ENCODE results near the gene CSGALNACT2.

CSGALNACT2 gene

GRCh38 chr10:43203448-43204041 is 65.3 kb downstream of the CSGALNACT2 start:
- peaks cover 0 to 18% (median 0%) of the 10 kb centered on the region in 4 experiments for H3K36me3 ChIP-seq (ENCODE audit: control insufficient read depth in 4 of 4, insufficient read depth in 4 of 4, low read length in 3 of 4)
- POLR2A ChIA-PET = no interaction called here
- peak overlapping the region in 2 of 7 experiments; percentile 19 to 62 for H3K4me3 ChIP-seq (ENCODE audit: control insufficient read depth in 1 of 7, extremely low read depth in 1 of 7, insufficient read depth in 4 of 7, low read depth in 2 of 7, low read length in 6 of 7)
- no peaks in the 10 kb centered on the region for H3K9me3 ChIP-seq (ENCODE audit: control extremely low read depth in 1 of 5, control insufficient read depth in 4 of 5, insufficient read depth in 2 of 5, low read depth in 1 of 5, low read length in 4 of 5)
- no peak overlapping the region for H3K27ac ChIP-seq (ENCODE audit: insufficient read depth in 1 of 2, low read depth in 1 of 2, low read length in 2 of 2, poor library complexity in 1 of 2, severe bottlenecking in 2 of 2)
- CTCF ChIA-PET = interaction anchor here (0.5 to 6.2 kb wide), 17 partner anchors 8 to 206 kb away, joined by 3 to 87 read pairs (median 5); partner anchors contain the start of gene HNRNPF
- peaks cover 0 to 24% (median 20%) of the 10 kb centered on the region in 4 experiments for H3K4me1 ChIP-seq (ENCODE audit: control extremely low read depth in 1 of 4, control insufficient read depth in 4 of 4, insufficient read depth in 4 of 4, low read length in 3 of 4)
- 58% methylated on average over 21 of the region's 27 CpGs for WGBS (ENCODE audit: insufficient coverage)
- H3K27me3 ChIP-seq (replicated peaks in 2 of 5; ENCODE audit: control insufficient read depth in 4 of 5, insufficient read depth in 5 of 5, low read length in 4 of 5) = no peaks in the 10 kb centered on the region
- DNase-seq = peak in 2 of 3 donors; percentile 23 to 47

GRCh38 chr10:43204042-43204942 is 66.0 kb downstream of the CSGALNACT2 start:
- Histone ChIP-seq H3K36me3 (ENCODE audit: control insufficient read depth in 4 of 4, insufficient read depth in 4 of 4, low read length in 3 of 4) (peaks cover 0 to 12% (median 0%) of the 10 kb centered on the region in 4 experiments), H3K9me3 (ENCODE audit: control extremely low read depth in 1 of 5, control insufficient read depth in 4 of 5, insufficient read depth in 2 of 5, low read depth in 1 of 5, low read length in 4 of 5) (no peaks in the 10 kb centered on the region), H3K27me3 (replicated peaks in 2 of 5; ENCODE audit: control insufficient read depth in 4 of 5, insufficient read depth in 5 of 5, low read length in 4 of 5) (no peaks in the 10 kb centered on the region), H3K27ac (ENCODE audit: insufficient read depth in 1 of 2, low read depth in 1 of 2, low read length in 2 of 2, poor library complexity in 1 of 2, severe bottlenecking in 2 of 2) (no peak overlapping the region), H3K4me3 (ENCODE audit: control insufficient read depth in 1 of 7, extremely low read depth in 1 of 7, insufficient read depth in 4 of 7, low read depth in 2 of 7, low read length in 6 of 7) (no peak overlapping the region), H3K4me1 (ENCODE audit: control extremely low read depth in 1 of 4, control insufficient read depth in 4 of 4, insufficient read depth in 4 of 4, low read length in 3 of 4) (peaks cover 0 to 24% (median 20%) of the 10 kb centered on the region in 4 experiments)
- CTCF ChIA-PET = interaction anchor here (0.9 to 6.2 kb wide), 30 partner anchors 8 to 338 kb away, joined by 3 to 87 read pairs (median 5); no protein-coding TSS in a partner anchor
- POLR2A ChIA-PET = no interaction called here
- WGBS (ENCODE audit: insufficient coverage) = 80% methylated on average over 13 of the region's 14 CpGs
- DNase-seq = peak in 1 of 3 donors; percentile 41

GRCh38 chr10:43204943-43205671 is 66.9 kb downstream of the CSGALNACT2 start:
- Histone ChIP-seq H3K9me3 (ENCODE audit: control extremely low read depth in 1 of 5, control insufficient read depth in 4 of 5, insufficient read depth in 2 of 5, low read depth in 1 of 5, low read length in 4 of 5) (no peaks in the 10 kb centered on the region), H3K36me3 (ENCODE audit: control insufficient read depth in 4 of 4, insufficient read depth in 4 of 4, low read length in 3 of 4) (peaks cover 0 to 4% (median 0%) of the 10 kb centered on the region in 4 experiments), H3K4me1 (ENCODE audit: control extremely low read depth in 1 of 4, control insufficient read depth in 4 of 4, insufficient read depth in 4 of 4, low read length in 3 of 4) (peaks cover 0 to 24% (median 20%) of the 10 kb centered on the region in 4 experiments), H3K27me3 (replicated peaks in 2 of 5; ENCODE audit: control insufficient read depth in 4 of 5, insufficient read depth in 5 of 5, low read length in 4 of 5) (no peaks in the 10 kb centered on the region), H3K27ac (ENCODE audit: insufficient read depth in 1 of 2, low read depth in 1 of 2, low read length in 2 of 2, poor library complexity in 1 of 2, severe bottlenecking in 2 of 2) (no peak overlapping the region), H3K4me3 (ENCODE audit: control insufficient read depth in 1 of 7, extremely low read depth in 1 of 7, insufficient read depth in 4 of 7, low read depth in 2 of 7, low read length in 6 of 7) (no peak overlapping the region)
- POLR2A ChIA-PET = no interaction called here
- DNase-seq = peak; percentile 76 to 83 (median 82)
- CTCF ChIA-PET = interaction anchor here (0.9 to 6.2 kb wide), 32 partner anchors 9 to 339 kb away, joined by 3 to 87 read pairs (median 4); no protein-coding TSS in a partner anchor
- 49% methylated on average over 6 of the region's 11 CpGs for WGBS (ENCODE audit: insufficient coverage)

GRCh38 chr10:43205681-43206390 is 67.6 kb downstream of the CSGALNACT2 start:
- Histone ChIP-seq H3K27ac (ENCODE audit: insufficient read depth in 1 of 2, low read depth in 1 of 2, low read length in 2 of 2, poor library complexity in 1 of 2, severe bottlenecking in 2 of 2) (no peak overlapping the region), H3K4me1 (ENCODE audit: control extremely low read depth in 1 of 4, control insufficient read depth in 4 of 4, insufficient read depth in 4 of 4, low read length in 3 of 4) (peaks cover 0 to 22% (median 20%) of the 10 kb centered on the region in 4 experiments), H3K36me3 (ENCODE audit: control insufficient read depth in 4 of 4, insufficient read depth in 4 of 4, low read length in 3 of 4) (no peaks in the 10 kb centered on the region), H3K27me3 (replicated peaks in 2 of 5; ENCODE audit: control insufficient read depth in 4 of 5, insufficient read depth in 5 of 5, low read length in 4 of 5) (no peaks in the 10 kb centered on the region), H3K9me3 (ENCODE audit: control extremely low read depth in 1 of 5, control insufficient read depth in 4 of 5, insufficient read depth in 2 of 5, low read depth in 1 of 5, low read length in 4 of 5) (no peaks in the 10 kb centered on the region), H3K4me3 (ENCODE audit: control insufficient read depth in 1 of 7, extremely low read depth in 1 of 7, insufficient read depth in 4 of 7, low read depth in 2 of 7, low read length in 6 of 7) (no peak overlapping the region)
- WGBS (ENCODE audit: insufficient coverage) = 98% methylated on average over 13 of the region's 20 CpGs
- ChIA-PET CTCF (interaction anchor here (0.9 to 6.2 kb wide), 22 partner anchors 9 to 257 kb away, joined by 3 to 87 read pairs (median 5); no protein-coding TSS in a partner anchor), POLR2A (no interaction called here)
- DNase-seq = no peak

GRCh38 chr10:43206391-43207235 is 68.4 kb downstream of the CSGALNACT2 start:
- H3K27ac ChIP-seq (ENCODE audit: insufficient read depth in 1 of 2, low read depth in 1 of 2, low read length in 2 of 2, poor library complexity in 1 of 2, severe bottlenecking in 2 of 2) = no peak overlapping the region
- no peaks in the 10 kb centered on the region for H3K9me3 ChIP-seq (ENCODE audit: control extremely low read depth in 1 of 5, control insufficient read depth in 4 of 5, insufficient read depth in 2 of 5, low read depth in 1 of 5, low read length in 4 of 5)
- H3K4me3 ChIP-seq (ENCODE audit: control insufficient read depth in 1 of 7, extremely low read depth in 1 of 7, insufficient read depth in 4 of 7, low read depth in 2 of 7, low read length in 6 of 7) = no peak overlapping the region
- no peaks in the 10 kb centered on the region for H3K36me3 ChIP-seq (ENCODE audit: control insufficient read depth in 4 of 4, insufficient read depth in 4 of 4, low read length in 3 of 4)
- 95% methylated on average over 13 of the region's 13 CpGs for WGBS (ENCODE audit: insufficient coverage)
- no peak for DNase-seq
- ChIA-PET POLR2A (no interaction called here), CTCF (interaction anchor here (0.9 to 6.2 kb wide), 8 partner anchors 12 to 256 kb away, joined by 3 to 87 read pairs (median 12); no protein-coding TSS in a partner anchor)
- H3K4me1 ChIP-seq (ENCODE audit: control extremely low read depth in 1 of 4, control insufficient read depth in 4 of 4, insufficient read depth in 4 of 4, low read length in 3 of 4) = peaks cover 0 to 14% (median 12%) of the 10 kb centered on the region in 4 experiments
- no peaks in the 10 kb centered on the region for H3K27me3 ChIP-seq (replicated peaks in 2 of 5; ENCODE audit: control insufficient read depth in 4 of 5, insufficient read depth in 5 of 5, low read length in 4 of 5)

All from common myeloid progenitor, CD34-positive (primary cell).